GM19239 (cell line): ENCODE measurements around the gene MARCHF9.

Experiments
- DNase-seq: peaks from one replicate; pipeline ENCODE4 v3.0.0; 2011; ENCODE audit warnings: low spot score; ENCODE audit not compliant: insufficient read length
- FAIRE-seq: peaks from 2 replicates; lab custom pipeline; 2011; peaks lifted over from hg19 to GRCh38; lab: Jason Lieb, UNC

MARCHF9 gene

DNA sequence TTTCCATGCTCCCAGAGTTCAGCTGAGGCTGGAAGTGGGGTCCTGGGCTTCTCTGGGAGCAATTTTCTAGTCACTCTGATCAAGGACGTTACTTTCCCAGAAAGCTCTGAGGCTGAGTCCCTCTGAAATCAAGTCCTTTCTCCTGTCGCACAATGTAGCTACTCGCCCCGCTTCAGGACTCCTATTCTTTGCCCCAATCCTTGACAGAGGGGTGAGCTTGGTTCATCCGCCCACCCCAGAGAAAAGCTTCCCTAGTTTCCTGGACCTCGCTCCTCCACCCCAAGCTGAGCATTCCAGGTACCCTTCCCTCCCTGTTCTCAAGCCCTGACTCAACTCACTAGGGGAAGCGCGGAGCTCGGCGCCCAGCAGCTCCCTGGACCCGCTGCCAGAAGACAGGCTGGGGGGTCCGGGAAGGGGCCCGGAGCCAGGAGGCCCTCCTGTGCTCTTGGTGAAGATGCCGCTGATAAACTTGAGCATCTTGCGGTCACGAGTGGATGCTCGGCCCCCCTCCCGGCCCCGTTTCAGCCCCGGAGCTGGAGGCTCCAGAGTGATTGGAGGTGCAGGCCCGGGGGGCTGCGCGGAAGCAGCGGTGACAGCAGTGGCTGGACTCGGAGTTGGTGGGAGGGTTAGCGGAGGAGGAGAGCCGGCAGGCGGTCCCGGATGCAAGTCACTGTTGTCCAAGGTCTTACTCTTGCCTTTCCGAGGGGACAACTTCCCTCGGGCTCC, 18.0 kb upstream of the MARCHF9 start:
- FAIRE-seq (no peak), DNase-seq (no peak)

DNA sequence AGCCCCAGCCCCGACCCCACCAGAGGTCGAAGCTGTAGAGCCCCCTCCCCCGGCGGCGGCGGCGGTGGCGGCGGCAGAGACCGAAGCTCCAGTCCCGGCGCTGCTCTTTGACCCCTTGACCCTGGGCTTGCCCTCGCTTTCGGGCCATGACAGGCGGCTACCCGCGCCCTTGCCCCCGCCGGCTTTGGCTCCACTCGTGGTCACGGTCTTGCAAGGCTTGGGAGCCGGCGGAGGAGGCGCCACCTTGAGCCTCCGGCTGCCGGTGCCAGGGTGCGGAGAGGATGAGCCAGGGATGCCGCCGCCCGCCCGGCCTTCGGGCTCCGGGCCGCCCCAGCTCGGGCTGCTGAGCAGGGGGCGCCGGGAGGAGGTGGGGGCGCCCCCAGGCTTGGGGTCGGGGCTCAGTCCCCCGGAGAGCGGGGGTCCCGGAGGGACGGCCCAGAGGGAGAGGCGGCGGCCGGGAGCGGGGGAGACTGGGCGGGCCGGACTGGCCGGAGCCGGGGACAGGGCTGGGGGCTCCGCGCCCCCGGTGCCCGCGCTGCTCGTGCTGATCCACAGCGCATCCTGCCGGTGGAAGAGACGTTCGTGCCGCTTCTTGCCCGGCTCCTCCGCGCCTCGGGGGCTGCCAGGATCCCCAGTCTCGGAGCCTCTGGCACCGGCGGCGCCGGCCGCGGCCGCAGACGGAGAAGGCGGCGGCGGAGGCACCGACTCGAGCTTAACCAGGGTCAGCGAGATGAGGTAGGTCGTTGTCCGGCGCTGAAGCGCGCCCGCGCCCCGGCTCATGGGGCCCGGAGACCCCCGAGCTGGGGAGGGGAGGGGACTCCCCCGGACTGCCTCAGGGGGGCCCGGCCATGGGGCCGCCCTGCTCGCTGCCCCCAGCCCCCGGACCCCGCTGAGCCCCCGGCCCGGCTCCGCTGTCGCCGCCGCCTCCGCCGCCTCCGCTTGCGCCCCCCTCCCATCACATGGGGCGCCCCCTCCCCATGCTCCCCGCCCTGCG, 17.1 kb upstream of the MARCHF9 start:
- DNase-seq (no peak), FAIRE-seq (no peak)

- no peak for FAIRE-seq
- no peak for DNase-seq
These were observed 16.2 kb upstream of the MARCHF9 start, which contains the start of gene AGAP2 for GRCh38 chr12:57738661-57739237. Gene AGAP2 (minus strand): TSS chr12:57738742. CDS start chr12:57738246, 496 bp downstream.

GRCh38 chr12:57739387-57739786, 15.5 kb upstream of the MARCHF9 start:
- no peak for FAIRE-seq
- no peak for DNase-seq

DNA sequence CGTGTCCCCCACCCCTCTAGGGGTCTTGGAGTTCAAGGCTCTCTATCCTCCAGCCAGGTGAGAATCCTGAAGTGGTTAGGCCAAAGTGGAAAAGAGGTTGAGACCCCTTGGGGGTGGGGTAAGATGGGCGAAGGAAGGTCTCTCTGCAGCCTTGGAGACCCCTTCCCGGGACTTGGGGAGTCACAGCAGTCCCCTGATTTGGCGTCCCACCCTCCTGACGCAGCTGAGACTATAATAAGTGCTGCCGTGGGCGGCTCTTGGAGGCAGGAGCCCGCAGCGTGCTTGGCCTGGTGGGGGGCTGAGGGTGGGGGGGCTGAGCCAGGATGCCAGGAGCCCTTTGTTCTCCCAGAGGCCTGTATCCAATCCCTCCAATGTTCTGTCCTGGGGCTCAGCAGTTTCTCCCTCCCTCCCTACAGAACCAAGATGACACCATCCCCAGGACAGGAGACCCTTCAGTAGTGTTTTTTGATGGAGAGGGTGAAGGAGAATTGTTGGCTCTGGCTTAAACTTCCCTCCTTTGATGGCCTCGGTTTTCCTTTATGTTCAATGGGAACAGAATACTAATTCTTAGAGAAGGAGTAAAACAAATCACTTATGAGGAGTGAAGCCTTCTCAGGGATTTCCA, 14.9 kb upstream of the MARCHF9 start:
- no peak for FAIRE-seq
- no peak for DNase-seq

- DNase-seq: peak; percentile 95
These were observed 14.1 kb upstream of the MARCHF9 start for GRCh38 chr12:57740656-57741412.

DNA sequence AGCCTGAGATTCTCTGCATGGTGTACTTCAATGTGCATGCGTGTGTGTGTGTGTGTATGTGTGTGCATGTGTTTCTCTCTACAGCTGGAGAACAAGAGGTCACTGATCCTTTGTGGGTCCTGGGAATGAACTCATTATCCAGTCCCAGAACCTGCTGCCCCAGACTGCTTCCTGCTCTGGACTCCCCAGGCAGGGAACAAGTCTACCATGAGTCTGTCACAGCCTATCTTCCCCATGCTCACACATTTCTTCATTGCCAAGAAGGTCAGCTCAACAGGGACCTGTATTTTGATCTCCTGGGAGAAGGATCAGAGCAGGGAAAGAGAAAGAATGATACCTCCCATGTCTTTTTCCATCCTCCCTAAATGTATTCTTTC, 13.5 kb upstream of the MARCHF9 start:
- FAIRE-seq (no peak), DNase-seq (no peak)

More at GRCh38 chr12:57740656-57741412, 14.1 kb upstream of the MARCHF9 start:
- FAIRE-seq: peak; percentile 76

DNA sequence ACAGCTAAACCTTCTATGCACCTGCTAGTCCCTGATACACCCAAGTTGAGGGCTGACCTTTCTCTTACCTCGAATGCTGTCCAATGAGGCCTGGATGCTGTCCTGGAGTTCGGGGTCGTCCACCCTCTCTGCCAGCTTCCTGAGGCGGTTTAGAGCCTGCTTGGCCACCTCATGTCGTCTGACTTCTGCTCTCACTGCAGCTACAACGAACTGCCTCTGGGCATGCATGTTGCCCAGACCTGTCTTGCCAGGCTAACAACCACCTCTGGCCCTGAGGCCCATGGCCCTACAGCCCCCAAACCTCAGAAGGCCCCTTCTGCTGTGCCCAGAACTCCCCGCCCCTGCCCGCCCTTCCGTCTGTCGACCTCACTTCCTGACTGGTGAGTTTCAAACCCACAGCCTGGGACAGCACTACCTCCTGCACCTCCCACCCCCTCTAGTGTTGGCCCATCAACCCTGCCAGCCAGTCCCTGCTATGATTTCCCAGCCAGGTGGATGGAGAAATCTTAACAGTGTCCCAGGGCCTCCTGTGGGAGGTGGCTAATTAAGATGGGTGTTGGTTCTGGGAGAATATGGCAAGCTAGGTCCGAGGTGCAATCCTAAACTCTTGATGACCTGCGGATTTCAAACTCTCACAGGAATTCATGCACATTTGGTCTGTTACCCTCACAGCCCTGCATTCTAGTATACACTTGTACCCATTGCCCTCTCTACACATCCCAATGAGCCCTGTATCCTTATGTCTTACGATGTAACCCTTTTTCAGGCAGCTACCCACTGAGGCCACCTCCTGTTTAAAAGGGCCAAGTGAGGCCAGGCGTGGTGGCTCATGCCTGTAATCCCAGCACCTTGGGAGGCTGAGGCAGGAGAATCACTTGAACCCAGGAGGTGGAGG, 12.8 kb upstream of the MARCHF9 start:
- peak; percentile 76 for DNase-seq
- peak; percentile 80 for FAIRE-seq

- FAIRE-seq (no peak), DNase-seq (no peak)
These were observed 11.1 kb upstream of the MARCHF9 start for GRCh38 chr12:57743769-57744168.

GRCh38 chr12:57744194-57744776, 10.6 kb upstream of the MARCHF9 start:
- no peak for DNase-seq
- no peak for FAIRE-seq

DNA sequence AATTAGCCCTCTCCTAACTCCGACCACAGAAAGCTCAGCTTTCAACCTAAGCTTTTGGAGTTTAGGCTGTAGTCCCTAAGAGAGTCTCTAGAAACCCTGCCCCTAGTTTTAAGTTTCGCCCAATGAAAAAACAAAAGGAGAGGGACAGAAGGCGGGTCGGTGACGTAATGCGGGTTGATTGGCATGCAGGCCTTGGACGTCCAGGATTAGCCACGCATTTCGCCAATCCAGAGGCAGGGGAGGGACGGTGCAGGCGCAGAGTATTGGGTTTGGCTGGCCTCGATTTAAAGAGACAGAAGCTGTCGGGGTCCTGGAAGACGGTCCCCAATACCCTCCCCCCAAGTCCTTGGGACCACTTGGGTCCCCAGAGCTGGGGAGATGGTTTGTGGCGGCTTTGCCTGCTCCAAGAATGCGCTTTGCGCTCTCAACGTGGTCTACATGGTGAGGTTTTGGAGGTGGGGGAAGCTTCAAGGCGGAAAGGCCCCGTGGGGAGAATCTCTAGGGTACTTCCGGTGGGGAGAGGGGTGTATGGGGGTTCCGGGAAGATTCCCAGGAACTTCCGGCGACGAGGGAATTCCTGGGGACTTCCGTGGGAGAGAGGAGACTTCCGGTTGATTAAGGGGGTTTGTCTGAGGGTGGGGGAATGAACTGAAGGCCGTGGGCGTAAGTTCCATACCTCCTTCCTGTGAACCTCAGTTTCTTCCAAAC, 10.0 kb upstream of the MARCHF9 start, which contains the start of gene TSPAN31:
TSS of gene TSPAN31 (plus strand) at position 263 of the 708 bp plus-strand sequence. CDS start at position 379, 116 bp downstream.
- DNase-seq: peak; percentile 80
- FAIRE-seq: peak; percentile 96

DNA sequence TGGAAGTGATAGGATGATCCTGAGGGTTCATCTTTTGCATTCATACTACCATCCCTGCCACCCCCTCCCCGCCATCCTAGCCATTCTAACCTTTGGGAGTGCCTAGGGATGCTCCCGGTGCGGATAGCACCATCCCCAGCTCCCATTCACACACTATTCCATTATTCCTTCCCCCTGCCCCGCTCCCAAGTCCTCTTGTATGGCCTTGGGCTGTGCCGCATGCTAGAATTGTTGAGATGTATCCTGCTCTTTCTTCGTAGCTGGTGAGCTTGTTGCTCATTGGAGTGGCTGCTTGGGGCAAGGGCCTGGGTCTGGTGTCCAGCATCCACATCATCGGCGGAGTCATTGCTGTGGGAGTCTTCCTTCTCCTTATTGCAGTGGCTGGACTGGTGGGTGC, 9.4 kb upstream of the MARCHF9 start:
- no peak for FAIRE-seq
- DNase-seq: no peak

GRCh38 chr12:57746025-57746424, 8.9 kb upstream of the MARCHF9 start:
- DNase-seq (no peak), FAIRE-seq (no peak)

DNA sequence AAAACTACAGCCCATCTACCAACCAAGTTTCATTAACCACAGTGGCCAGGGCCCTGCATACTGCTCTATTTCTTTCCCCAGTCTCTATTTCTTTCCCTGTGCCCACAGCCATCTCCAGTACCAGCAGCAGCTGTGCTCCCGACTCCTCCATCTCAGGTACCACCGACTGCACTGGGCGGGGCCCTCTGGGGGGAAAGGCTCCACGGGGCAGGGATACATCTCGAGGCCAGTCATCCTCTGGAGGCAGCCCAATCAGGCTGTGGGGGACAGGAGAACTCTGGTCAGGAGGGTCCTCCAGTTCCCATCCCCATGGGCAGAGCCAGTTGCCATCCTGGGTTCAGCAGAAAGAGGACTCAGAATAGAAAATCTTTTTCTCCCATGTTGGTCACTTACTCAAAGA, 5.8 kb upstream of the MARCHF9 start:
- FAIRE-seq (no peak), DNase-seq (no peak)

DNA sequence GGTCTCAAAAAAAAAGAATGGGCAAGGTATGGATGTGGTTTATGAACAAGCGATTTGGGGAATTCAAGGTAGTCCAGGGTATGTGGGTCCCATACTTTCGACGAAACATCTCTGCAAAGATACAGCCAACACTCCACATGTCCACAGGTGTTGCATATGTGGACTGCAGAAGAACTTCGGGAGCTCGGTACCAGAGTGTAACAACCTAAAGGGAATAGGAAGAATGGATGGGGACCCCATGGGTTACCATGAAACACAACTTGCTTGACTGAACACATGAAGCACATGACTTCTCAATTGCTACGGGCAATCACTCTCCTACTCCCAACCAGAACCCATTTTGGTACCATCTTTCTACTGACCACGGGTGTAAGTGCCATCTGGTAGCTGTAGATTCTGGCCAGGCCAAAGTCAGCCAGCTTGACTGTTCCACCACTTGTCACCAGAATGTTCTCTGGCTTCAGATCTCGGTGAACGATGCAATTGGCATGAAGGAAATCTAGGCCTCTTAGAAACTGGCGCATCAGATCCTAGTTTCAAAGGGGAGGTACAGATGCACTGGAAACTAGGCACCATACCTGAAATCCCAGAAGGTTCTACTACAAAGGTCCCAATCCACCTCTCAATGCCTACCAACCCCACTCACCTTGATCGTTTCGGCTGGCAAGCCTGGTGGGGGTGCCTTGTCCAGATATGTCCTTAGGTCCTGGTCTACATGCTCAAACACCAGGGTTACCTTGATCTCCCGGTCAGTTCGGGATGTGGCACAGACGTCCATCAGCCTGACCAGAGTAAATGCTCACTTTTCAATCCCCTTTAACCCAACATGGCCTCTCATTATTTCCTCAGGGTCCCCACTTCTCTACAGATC, 4.1 kb upstream of the MARCHF9 start:
- FAIRE-seq (no peak), DNase-seq (no peak)

DNA sequence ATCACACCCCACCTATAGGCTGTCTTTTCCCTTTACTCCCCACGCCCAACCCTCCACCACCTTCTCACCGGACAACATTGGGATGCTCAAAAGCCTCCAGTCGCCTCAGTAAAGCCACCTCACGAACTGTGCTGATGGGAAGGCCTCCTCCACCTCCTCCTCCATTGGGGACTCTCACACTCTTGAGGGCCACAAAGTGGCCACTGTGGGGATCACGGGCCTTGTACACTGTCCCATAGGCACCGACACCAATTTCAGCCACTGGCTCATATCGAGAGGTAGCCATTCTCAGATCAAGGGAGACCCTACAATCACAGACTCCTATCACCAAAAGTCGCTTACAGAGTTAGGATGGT, 3.5 kb upstream of the MARCHF9 start:
- DNase-seq (no peak), FAIRE-seq (peak; percentile 18)
